ENCODE results near the gene CC2D2A.
"Not testable (repeated sequence)": the region's sequence is repeated elsewhere in the genome, so short reads cannot be mapped to it uniquely, and the experiment has no call there.

The CC2D2A gene

DNA sequence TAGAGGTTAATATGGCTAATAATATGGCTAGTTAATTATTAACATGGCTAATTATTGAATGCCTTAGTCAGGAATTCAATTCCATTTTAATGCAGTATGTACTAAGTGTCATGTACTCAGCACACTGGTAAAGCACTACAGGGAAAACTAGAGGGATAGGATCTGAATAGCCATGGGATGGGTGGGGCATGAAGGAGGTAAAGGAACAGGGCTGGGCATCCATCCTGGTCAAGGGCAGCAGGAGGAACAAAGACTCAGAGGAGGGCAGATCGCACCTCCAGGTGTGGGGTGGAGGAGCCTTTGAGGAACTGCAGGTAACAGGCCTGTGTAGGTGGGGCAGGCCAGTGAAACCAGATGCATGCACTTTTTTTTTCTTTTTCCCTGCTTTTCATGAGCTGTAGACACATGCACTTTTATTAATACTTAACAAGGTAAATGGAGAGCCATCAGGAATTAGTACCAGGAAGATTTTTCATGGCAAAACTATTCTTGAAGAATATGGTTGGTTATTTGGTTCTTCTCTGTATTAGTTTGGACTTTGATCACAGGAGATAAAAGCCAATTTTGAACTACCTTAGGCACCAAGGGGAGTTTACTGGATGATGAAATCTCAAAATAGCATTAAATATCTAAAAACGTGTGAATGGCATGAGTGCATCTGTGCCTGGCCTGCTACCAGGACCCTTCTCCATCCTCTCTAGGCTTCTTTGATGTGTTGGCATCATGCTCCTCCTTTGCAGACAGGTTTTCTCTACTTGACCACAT lies 88.3 kb downstream of the CC2D2A start:
- DNase-seq (ENCODE audit: low read depth in 3 of 3): no peak

DNA sequence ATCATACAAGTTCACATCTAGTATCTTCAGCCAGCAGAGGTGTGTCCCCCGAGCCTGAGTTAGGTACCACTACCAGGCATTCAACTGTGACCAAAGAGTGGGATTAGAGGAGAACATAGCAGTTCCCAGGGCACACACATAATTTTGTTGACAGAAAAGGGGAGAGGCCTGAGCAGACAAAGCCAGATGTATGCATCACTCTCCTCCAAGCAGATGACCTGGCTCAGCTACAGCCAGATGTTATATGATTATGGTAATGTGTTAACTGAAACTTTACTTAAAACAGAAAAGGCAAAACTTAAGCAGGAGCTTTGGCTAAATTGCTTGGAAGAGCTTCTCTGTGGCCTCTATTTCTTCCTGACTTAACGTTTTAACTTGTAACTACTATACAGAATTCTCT lies 88.9 kb downstream of the CC2D2A start:
- DNase-seq (ENCODE audit: low read depth in 3 of 3): no peak

GRCh38 chr4:15562114-15562513 lies 92.4 kb downstream of the CC2D2A start:
- no peak for DNase-seq (ENCODE audit: low read depth in 3 of 3)

DNA sequence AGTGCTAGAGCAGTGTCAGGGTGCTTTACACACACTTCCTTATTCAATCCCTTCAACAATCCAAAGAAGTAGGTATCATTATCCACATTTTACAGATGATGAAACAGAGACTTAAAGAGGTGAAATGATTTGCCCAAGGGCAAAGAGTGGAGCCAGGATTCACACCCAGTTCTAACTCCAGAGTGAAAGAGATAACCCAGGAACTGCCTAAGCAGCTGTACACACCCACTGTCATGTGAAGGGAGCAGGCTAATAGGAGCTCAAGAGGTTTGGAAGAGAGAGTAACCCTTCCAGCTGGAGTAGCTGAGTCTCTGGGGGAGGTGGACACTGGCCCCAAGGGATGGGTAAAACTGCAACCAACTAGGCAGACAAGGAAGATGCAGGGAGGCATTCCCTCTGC lies 92.9 kb downstream of the CC2D2A start:
- DNase-seq (ENCODE audit: low read depth in 3 of 3): no peak

- DNase-seq (ENCODE audit: low read depth in 3 of 3): no peak
Measured at GRCh38 chr4:15563871-15564270, 94.2 kb downstream of the CC2D2A start.

- no peak for DNase-seq (ENCODE audit: low read depth in 3 of 3)
Measured at GRCh38 chr4:15568821-15569220, 99.1 kb downstream of the CC2D2A start.

- no peak for DNase-seq (ENCODE audit: low read depth in 3 of 3)
Measured at GRCh38 chr4:15569746-15570145, 100.1 kb downstream of the CC2D2A start.

- no peak for DNase-seq (ENCODE audit: low read depth in 3 of 3)
Measured at GRCh38 chr4:15575966-15576365, 106.3 kb downstream of the CC2D2A start.

DNA sequence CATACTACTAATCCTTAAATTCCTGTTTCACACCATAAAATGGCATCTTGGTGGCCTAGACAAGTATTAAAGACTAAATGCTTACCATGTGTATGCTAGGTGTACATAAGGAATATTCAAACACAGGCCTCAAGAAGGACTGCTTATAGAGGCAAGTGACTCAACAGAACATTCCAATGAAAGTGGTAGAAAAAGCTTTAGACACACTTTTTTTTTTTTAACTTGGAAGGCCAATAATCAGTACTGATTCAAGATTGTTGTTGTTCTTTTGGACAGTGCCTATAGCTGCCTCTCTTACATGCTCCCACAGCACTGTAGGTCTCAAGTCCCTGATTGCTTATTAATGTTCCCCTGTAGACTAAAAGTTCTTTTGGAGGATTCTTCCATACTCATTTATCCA lies 107.8 kb downstream of the CC2D2A start:
- no peak for DNase-seq (ENCODE audit: low read depth in 3 of 3)

- no peak for DNase-seq (ENCODE audit: low read depth in 3 of 3)
Measured at GRCh38 chr4:15584785-15585184, 115.1 kb downstream of the CC2D2A start.

DNA sequence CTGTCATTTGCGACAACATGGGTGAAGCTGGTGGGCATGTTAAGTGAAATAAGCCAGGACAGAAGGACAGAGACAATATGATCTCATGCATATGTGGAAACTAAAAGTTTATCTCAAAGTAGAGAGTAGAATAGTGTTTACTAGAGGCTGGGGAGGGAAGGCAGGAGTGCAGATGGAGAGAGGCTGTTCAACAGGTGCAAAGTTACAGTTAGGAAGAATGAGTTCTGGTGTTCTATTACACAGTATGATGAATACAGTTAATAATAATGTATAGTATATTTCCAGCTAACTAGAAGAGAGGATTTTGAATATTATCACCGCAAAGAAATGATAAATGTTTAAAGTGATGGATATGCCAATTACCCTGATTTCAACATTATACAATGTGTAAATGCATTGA lies 115.6 kb downstream of the CC2D2A start:
- DNase-seq (ENCODE audit: low read depth in 3 of 3): no peak

GRCh38 chr4:15586066-15586465 lies 116.4 kb downstream of the CC2D2A start:
- DNase-seq (ENCODE audit: low read depth in 3 of 3): no peak

DNA sequence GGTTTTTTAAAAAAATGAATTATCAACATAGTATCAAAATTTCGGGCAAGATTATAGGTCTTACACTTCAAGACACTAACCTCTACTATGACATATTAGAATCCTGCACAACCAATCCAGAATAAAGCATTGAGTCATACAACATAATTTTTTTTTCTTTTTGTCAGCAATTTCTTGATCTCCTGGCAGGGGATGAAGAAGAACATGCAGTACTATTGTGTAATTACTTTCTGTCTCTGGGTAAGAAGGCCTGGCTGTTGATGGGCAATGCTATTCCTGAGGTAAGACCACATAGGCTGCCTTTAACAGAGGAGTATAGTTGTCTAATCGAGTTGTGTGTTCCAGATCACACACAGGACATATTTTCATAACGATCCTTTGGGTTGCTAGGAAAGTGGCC lies 118.0 kb downstream of the CC2D2A start:
- DNase-seq (ENCODE audit: low read depth in 3 of 3): no peak

DNA sequence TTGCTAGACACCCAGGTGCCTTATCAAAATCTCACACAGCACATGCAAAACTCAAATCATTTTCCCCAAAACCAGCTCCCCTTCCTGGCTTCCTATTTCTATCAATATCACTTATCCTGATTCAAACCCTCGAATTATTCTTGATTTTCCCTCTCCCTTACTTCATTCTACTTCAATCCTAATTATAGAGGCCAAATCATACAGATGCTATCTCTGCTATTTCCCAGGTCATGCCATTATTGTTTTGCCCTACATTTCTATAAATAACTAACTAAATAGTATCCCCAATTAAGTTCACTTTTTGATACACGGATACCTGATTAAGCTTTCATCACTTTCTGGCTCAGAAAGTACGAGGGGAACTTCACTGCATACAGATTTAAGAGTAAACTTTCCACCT lies 123.1 kb downstream of the CC2D2A start:
- DNase-seq (ENCODE audit: low read depth in 3 of 3): no peak

DNA sequence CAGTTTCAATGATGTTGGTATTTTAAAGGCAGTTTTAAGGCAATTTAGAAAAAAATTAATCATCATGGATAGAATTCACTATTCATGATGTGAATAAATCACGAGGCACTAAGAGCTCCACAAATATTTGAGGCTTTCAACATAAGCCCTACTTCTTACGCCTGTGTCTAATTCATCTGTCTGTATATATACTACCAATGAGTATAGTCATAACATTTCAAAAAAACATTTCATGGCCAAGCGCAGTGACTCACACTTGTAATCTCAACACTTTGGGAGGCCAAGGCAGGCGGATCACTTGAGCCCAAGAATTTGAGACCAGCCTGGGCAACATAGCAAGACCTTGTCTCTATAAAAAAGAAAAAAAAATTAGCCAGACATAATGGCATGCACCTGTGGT lies 129.0 kb downstream of the CC2D2A start:
- no peak for DNase-seq (ENCODE audit: low read depth in 3 of 3)

DNA sequence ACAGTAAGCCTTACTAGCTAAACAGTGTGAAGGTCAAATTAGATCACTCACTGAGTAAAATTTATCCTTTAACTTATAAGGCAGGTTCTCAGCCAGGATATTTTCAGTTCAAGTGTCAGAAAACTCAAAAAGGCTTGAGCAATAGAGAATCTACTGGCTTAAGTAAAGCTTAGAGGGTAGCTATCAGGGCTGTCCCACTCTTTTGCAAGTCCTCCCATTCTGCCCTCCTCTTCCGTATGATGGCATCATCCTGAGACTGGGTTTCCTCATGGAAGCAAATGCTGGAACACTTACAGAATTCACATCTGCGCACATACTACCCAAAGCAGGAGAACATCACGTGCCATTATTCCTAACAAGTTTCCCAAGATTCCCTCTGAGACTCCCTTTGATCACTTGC lies 130.5 kb downstream of the CC2D2A start:
- no peak for DNase-seq (ENCODE audit: low read depth in 3 of 3)

DNA sequence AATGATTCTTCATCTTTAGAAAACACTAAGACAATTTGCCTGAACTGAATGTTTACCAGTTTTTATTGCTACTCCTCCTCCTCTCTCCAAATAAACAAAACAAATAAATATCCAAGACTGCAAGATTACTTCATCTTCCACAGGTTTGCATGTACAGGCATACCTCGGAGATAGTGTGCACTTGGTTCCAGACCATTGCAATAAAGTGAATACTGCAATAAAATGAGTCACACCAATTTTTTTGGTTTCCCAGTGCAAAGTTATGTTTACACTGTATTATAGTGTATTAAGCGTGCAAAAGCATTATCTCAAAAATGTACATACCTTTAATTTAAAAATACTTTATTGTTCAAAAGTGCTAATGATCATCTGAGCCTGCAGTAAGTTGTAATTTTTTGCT lies 132.2 kb downstream of the CC2D2A start:
- no peak for DNase-seq (ENCODE audit: low read depth in 3 of 3)

GRCh38 chr4:15605537-15605936 lies 135.9 kb downstream of the CC2D2A start:
- DNase-seq (ENCODE audit: low read depth in 3 of 3): no peak

- DNase-seq (ENCODE audit: low read depth in 3 of 3): no peak
Measured at GRCh38 chr4:15610855-15611254, 141.2 kb downstream of the CC2D2A start.

DNA sequence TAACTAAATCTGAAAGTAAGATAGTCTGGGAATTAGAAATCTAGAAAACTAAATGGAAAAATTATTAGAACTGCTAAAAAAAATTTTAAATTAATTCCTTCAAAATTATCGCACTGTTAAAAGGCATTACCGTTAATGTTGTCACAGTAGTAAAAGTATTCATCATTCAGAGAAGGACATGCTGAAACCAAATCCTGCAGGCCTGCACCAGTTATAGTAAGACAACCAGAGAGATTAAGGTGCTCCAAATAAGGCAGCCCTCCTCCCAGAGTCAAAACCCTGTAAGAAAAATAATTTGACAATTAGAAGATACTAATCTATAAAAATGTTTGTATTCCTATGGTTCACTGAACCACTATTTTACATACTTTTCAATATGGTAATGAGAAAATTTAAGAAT lies 142.5 kb downstream of the CC2D2A start:
- no peak for DNase-seq (ENCODE audit: low read depth in 3 of 3)

- DNase-seq (ENCODE audit: low read depth in 3 of 3): not testable (repeated sequence)
Measured at GRCh38 chr4:15614891-15615290, 145.2 kb downstream of the CC2D2A start.

DNA sequence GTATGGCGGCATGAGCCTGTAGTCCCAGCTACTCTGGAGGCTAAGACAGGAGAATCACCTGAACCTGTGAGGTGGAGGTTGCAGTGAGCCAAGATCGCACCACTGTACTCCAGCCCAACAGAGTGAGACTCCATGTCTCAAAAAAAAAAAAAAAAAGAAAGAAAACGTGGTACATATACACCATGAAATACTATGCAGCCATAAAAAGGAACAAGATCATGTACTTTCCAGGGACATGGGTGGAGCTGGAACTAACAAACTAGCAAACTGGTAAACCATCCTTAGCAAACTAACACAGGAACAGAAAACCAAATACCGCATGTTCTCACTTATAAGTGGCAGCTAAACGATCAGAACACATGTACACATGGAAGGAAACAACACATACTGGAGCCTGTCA lies 147.7 kb downstream of the CC2D2A start:
- not testable (repeated sequence) for DNase-seq (ENCODE audit: low read depth in 3 of 3)

GRCh38 chr4:15636818-15637217 lies 167.1 kb downstream of the CC2D2A start:
- no peak for DNase-seq (ENCODE audit: low read depth in 3 of 3)

DNA sequence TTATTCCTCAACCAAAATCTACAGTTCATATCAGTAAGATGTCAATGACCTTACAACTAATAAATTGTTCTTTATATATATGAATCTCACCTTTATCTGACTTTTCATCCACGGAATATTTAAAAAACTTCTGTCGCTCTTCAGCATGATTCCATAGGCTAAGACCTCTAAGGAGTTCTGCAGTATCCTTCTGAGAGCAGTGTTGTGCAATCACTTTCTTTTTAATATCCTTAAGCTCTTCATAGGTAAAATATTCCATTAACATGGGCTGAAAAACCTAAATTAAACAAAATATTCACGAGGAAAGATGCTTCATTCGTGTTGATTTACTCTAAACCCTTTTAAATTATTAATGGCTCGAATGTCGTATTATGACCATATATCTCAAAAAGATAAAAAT lies 168.7 kb downstream of the CC2D2A start:
- no peak for DNase-seq (ENCODE audit: low read depth in 3 of 3)

Data from stimulated activated CD4-positive, alpha-beta T cell treated with anti-CD3 and anti-CD28 coated beads, TNF-alpha, amount 100 ng/mL, for 24 hours (primary cell).